GM21447 (cell line): ENCODE data around the gene ZMAT3.
A peak's percentile ranks its signal among the peaks of the same experiment; 100 is the strongest.
"Not testable (repeated sequence)": the region's sequence is repeated elsewhere in the genome, so short reads cannot be mapped to it uniquely, and the experiment has no call there.

Experiments used
- ATAC-seq: cut with Tn5 transposase; IDR thresholded peaks from one replicate; pipeline ENCODE4 v1.9.1; 2021; ENCODE audit not compliant: unreplicated experiment

The ZMAT3 gene

DNA sequence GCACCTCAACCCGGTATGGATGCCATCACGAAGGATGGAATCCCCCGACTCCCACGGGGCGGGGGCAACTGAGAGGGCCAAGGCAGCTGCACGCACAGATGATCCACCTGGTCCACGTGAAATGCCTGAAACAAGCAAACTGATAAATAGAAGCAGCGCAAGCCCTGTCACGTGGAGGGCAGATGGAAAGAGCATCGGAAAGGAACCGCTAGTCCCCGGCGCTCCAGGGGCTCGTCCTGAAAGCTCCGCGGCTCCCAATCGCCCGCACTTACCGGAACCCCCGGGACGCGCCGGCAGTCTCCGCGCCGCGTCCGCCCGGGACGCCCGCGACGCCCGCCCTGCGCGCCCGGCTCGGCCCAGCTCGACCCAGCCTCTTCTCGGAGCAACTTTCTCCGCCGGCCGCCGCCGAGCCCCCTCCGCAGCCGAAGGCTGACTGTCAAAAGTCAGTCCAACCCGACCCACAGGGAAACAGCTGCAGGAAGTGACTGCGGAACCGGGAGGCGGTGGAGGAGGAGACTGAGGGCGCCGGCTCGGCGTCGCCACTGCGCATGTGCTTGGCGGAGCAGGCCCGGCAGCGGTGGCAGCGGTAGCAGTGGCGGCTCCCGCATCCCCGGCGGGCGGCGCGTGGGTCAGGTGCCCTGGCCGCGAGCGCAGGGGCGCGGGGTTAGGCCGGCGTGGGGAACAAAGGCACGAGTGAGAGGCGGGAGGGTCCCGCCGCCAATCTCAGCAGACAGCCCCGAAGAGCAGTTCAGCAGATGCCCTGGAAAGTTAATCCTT is at the start of gene ZMAT3:
Gene ZMAT3 (minus strand): TSS at position 487 of the 777 bp plus-strand sequence. CDS start 4,057 bp downstream, outside the sequence.
- ATAC-seq, result peak; percentile 70

GRCh38 chr3:179116816-179117215 is 45.2 kb upstream of the ZMAT3 start:
- no peak for ATAC-seq

- not testable (repeated sequence) for ATAC-seq
Measured at GRCh38 chr3:179115444-179115843, 43.8 kb upstream of the ZMAT3 start.

DNA sequence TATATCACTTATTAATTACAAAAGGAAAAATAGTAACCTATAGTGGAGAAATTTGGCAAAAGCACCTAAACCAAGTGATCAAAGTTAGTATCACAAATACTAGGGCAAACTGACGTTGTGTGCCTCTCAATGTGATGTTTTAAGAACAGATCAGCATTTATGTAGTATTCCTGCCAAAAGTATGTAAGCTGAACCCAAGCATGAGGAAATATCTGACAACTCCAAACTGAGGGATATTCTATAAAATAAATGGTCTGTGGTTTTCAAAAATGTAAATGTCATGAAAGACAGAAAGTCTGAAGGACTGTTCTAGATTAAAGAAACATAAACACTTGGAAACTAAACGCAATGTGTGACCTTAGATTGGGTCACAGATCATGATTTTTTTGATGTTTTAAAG is 42.3 kb upstream of the ZMAT3 start:
- no peak for ATAC-seq

DNA sequence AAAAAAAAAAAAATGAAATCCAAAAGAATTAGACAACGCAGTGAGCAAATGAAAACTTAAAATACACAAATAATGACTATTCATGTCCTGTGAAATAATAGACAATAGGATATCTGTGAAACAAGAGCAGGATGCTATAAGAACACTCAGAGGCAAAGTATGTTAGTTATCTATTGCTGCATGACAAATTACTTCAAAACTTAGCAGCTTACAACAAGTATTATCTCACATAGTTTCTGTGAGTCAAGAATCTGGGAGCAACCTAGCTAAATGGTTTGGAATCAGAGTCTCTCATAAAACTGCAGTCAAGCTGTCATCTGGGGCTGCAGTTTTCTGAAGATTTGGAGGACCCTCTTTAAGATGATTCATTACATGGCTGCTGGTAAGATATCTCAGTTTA is 36.5 kb upstream of the ZMAT3 start:
- no peak for ATAC-seq

GRCh38 chr3:179107617-179108016 is 36.0 kb upstream of the ZMAT3 start:
- no peak for ATAC-seq

DNA sequence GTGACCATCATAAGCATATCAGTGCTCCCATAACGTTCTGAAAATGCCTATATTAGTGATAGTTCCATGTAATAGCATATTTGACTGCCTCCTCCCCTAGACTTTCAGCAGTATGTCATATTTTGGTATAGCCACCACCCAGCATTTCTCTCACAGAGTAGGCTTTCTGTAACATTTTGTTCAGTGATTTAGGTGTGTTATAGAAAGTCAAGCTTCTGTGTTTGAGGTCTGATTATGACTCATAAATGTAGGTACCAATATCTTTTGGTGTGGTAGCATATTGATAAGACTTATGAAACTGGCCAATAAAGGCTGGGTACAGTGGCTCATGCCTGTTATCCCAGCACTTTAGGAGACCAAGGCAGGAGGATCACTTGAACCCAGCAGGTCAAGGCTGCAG is 34.3 kb upstream of the ZMAT3 start:
- no peak for ATAC-seq

- ATAC-seq, result no peak
Measured at GRCh38 chr3:179100652-179101051, 29.0 kb upstream of the ZMAT3 start.

DNA sequence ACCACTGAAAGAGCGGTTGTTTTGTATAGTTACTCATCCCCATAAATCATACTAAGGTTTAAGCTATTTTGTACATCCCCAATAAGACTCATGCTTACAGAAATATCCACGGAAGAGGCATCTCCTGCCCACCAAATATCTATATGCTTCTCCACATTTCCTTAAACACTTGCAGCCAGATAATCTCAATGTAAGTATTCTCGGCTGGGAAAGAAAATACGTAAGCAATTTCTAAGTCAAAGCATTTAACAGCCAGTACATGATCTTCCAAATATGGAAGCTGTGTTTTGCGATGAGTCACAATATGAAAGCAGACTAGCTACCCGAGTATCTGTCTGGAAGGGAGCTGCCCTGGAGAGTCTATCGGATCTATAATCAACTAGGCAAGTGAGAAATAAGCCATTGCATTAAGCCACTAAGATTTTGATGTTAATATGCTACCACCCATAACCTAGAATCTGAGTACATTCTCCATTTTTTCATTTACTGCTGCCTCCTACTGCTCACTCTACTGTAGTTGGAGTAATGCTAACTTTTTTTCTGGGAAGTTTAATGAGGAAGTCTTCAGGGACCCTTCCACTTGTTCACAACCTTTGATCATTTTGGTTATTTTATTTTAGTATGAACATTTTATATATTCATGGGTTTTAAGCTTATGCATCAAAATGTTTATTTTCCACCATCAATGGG is 26.9 kb upstream of the ZMAT3 start:
- no peak for ATAC-seq

DNA sequence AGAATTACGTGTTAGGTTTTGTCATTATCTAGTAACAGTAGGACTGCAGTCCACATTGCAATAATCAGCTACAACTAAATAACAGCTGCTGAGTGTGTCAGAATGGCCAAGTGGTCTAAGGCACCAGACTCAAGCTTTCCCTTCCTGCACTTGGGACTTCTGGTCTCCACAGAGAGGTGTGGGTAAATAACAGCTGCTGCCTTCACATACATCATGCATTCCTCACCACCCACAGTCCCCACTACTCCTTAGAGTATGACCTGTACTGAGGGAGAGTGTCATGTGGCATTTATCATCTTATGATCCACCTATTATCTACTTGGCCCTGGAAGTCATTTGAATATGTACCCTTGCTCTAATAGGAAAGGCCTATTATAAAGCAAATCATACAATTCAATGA is 22.2 kb upstream of the ZMAT3 start:
- no peak for ATAC-seq

- no peak for ATAC-seq
Measured at GRCh38 chr3:179091113-179091512, 19.5 kb upstream of the ZMAT3 start.

DNA sequence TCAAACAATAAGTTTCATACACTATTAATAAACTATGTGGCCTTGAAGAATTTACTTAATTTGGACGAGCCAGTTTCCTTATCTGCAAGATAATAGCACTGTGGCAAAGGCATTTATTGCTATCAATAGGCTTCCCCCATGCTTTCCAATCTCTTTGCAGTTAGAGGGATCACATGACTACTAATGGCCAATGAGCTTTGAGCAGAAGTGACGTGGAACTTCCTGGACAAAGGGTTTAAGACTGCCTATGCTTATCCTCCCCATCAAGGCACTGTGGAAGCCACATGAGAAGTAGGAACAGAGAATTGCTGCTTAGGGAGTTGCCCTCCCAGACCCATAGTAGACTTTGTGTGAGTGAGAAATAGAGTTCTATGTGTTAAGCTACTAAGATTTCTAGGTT is 16.7 kb upstream of the ZMAT3 start:
- ATAC-seq, result no peak

- peak; percentile 78 for ATAC-seq
Measured at GRCh38 chr3:179083977-179084376, 12.4 kb upstream of the ZMAT3 start.

GRCh38 chr3:179082416-179082815 is 10.8 kb upstream of the ZMAT3 start:
- ATAC-seq, result no peak

GRCh38 chr3:179081885-179082284 is 10.3 kb upstream of the ZMAT3 start:
- no peak for ATAC-seq

- ATAC-seq, result no peak
Measured at GRCh38 chr3:179079537-179079936, 7.9 kb upstream of the ZMAT3 start.

DNA sequence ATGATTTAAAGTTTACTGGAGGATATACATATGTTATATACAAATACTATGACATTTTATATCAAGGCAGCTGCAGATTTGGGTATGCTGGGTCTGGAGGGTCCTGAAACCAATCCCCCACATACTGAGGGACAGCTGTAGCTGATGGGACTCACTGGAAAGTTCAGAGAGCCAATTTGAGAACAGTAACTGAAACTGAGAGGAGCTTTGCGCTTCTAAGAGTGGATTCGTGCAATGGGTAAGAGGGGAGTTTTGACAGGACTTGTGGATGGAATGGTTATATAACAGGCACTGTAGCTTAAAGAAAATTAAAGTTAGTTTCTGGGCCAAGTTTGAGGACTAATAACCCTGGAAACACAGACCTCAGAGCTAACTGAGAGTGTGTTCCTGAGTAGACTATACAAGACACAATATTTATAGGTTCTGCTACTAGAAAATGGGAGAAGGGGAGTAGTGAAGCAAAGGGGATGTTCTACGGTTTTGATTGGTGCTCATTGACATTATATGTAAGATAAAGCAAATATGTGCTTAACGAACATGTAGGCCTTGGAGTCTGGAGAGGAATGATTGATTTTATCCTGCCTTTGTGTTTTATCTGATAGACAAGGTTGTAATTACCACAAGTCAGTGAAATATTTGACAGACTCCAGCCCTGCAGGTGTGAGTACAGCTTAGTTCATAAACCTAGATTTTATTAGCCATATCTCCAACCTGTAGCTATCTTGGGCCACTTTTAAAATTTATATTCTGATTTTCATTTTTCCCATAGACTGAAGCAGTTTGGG is 4.8 kb upstream of the ZMAT3 start:
- ATAC-seq, result peak; percentile 40

DNA sequence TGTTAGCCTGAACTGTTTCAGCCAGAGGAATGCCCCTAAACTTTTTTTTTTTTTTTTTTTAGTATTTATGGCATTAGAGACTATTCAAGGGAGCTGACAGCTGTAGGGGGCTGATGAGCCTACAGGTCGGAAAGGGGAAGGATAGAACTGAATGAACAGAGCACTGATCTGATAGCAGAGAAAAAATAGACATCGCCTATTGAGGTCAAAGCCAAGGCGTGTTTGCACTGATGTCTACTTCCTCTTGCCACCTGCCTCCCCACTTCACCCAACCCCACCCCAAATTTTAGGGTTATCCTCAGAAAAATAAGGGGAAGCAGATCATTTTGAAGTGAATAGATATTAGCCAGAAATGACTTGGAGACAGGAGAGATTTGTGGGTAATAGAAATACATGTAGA is 3.0 kb upstream of the ZMAT3 start:
- no peak for ATAC-seq

DNA sequence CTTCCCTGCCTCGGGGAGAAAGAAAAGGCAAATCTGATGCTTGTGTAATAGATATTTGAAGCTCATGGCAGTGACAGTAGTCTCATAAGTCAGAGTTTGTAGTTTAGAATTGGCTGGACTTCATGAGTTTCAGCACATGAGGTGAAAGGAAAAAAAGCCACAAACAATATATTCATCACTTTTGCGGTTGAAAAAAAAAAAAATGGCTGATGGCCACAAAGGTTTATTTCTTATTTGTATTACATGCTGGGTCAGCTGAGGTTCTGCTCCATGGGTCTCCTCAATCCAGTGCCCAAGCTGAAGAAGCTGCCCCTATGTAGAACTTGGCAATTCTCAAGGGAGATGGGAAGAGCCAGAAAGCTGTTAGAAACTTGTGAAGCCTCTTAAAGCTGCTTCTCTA is 2.2 kb upstream of the ZMAT3 start:
- ATAC-seq, result no peak

DNA sequence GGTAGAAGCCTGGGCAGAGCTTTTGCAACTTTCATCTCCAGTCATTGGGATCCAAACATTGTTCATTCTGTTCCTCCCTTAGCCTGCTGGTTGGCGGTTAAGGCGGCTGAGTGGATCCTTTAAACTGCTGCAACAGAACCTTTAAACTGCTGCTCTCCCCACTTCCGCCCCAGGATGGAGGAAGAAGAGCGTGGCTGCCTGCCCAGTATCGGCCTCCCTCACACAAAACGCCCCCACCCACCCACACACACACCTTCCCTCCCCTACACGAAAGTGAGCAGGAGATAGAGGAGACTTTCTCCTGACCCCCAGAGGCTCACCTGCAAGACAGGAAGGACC is 460 bp upstream of the ZMAT3 start:
- ATAC-seq, result peak; percentile 38

- no peak for ATAC-seq
Measured at GRCh38 chr3:179071027-179071322, 634 bp downstream of the ZMAT3 start.

- ATAC-seq, result no peak
Measured at GRCh38 chr3:179069762-179070390, 1.7 kb downstream of the ZMAT3 start.
